ENCODE results near the gene USP16. TPM values are rescaled to one million over a fixed set of nuclear protein-coding genes. Genes with fewer than 3 reads are reported as not detected.

Gene USP16
- total RNA-seq, 2 experiments from 2014 or later, result 51.8 to 52.5 TPM

DNA sequence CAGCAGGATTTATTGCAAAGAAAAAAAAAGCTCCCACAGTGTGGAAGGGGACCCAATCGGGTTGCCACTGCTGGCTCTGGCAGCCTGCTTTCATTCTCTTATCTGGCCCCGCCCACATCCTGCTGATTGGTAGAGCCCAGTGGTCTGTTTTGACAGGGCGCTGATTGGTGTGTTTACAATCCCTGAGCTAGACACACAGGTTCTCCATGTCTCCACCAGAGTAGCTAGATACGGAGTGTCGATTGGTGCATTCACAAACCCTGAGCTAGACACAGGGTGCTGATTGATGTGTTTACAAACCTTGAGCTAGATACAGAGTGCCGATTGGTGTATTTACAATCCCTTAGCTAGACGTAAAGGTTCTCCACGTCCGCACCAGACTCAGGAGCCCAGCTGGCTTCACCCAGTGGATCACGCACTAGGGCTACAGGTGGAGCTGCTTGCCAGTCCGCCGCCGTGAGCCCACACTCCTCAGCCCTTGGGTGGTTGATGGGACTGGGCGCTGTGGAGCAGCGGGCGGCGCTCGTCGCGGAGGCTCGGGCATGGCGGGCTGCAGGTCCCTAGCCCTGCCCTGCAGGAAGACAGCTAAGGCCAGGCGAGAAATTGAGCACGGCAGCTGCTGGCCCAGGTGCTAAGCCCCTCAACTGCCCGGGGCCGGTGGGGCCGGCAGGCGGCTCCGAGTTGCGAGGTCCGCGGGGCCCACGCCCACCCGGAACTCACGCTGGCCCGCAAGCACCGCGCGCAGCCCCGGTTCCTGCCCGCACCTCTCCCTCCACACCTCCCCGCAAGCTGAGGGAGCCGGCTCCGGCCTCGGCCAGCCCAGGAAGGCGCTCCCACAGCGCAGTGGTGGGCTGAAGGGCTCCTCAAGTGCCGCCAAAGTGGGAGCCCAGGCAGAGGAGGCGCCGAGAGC is 52.5 kb downstream of the USP16 start:
- POLR2A ChIA-PET, result interaction anchor here (0.5 to 2.3 kb wide), 3 partner anchors 74 to 578 kb away, joined by 3 to 15 read pairs (median 4); partner anchors contain the start of gene BACH1
- CTCF ChIA-PET, result interaction anchor here (1.7 to 2.5 kb wide), 2 partner anchors 52 to 223 kb away, joined by 3 to 7 read pairs; partner anchors contain the start of gene USP16

- POLR2A ChIA-PET, result interaction anchor here (1.6 to 2.3 kb wide), 2 partner anchors 75 to 222 kb away, joined by 4 to 15 read pairs; partner anchors contain the start of gene BACH1
- CTCF ChIA-PET, result interaction anchor here (1.7 to 2.5 kb wide), 2 partner anchors 53 to 222 kb away, joined by 3 to 7 read pairs; partner anchors contain the start of gene USP16
Measured at GRCh38 chr21:29077651-29078090, 53.2 kb downstream of the USP16 start.

DNA sequence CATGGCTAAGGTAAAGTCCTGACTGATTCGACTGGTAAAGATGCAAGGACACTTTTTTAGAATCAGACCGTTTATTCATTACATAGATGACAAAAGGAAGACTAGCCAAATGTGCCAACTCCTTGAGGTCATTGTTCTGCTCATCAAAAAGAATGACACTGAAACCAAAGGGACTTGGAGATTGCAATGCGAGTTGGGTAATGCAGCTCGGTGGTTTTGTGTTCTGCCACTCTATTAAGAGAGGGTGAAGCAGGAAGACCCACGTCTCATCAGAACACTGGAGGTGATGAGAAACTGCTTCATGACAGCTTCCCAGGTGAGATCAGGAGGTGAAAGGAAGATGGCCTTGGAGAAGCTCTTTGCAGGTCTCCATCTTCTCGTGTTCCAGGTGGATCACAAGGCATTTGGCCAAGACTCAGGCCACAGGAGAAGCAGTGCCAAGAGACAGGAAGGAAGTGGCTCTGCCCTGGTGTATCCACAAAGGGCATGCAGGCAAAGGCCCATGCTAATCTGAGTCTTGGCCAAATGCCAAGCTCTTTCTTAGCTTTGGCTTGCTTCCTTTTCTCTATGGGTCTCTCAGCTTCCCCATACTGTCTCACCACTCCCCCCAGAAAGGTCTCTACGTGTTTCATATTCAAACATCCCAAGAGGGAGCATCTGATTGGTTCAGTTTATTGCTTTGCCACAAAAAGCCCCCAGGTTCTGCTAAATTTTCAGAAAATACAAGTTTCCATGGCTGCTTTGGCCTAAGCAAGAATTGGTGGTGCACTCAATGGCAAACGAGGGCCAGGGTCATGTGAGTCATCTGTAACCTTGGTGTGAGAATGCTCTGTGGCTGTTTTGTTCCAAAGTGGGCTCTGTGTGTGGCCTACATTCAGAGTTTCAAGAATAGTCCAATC is 54.6 kb downstream of the USP16 start:
- ChIA-PET POLR2A (no interaction called here), CTCF (interaction anchor here (1.4 kb wide), 1 partner anchor 11 kb away, joined by 4 read pairs; no protein-coding TSS in a partner anchor)

DNA sequence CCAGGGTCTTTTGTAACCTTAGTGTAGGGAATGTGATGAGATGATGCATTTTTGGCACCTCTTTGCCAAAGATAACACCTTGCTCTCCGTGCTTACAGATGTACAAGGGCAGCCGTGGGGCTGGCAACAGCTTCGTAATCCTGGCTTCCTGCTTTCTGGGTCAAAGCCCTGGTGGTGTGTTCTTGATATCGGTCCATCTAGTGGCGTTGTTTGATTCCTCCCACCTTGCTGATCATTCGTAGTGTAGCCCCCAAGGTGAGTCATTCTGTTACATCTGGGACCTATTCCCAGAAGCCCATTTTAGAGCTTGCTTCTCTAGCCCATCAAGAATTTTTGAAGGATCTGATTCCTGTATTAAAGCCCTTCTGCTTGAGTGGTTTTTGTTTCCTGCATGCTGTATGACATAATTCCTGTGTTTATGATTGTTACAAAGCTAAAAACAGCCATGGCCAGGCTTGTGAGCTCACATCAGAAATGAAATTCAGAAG is 56.0 kb downstream of the USP16 start:
- ChIA-PET POLR2A (no interaction called here), CTCF (no interaction called here)

GRCh38 chr21:29082046-29082815 is 57.8 kb downstream of the USP16 start:
- CTCF ChIA-PET, result interaction anchor here (0.6 to 1.4 kb wide), 3 partner anchors 201 to 294 kb away, joined by 3 to 5 read pairs (median 3); no protein-coding TSS in a partner anchor
- POLR2A ChIA-PET, result interaction anchor here (0.6 to 1.1 kb wide), 2 partner anchors 8 to 217 kb away, joined by 3 read pairs; partner anchors contain the start of gene CCT8

DNA sequence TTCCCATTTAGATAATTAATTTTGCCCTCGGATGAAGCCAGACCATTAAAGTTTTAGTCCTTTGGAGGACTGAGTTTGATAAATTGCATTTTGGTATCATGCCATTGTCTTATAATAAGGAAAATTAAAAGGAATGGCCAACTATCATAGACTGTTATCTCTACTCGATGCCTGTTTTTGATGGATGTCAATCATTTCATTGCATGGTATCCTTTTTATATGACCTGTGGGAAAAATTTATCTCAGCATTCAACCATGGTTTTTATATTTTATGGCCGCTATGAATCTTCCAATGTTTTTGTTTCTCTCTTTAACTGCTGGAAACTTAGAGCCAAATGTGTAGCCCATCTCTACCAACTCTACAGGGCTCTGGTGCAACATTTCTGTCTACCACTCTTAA is 58.8 kb downstream of the USP16 start:
- POLR2A ChIA-PET, result interaction anchor here (1.1 kb wide), 1 partner anchor 10 kb away, joined by 3 read pairs; the partner anchor contains the start of gene CCT8
- CTCF ChIA-PET, result interaction anchor here (0.5 kb wide), 1 partner anchor 56 kb away, joined by 4 read pairs; no protein-coding TSS in a partner anchor

GRCh38 chr21:29084372-29084771 is 59.9 kb downstream of the USP16 start:
- ChIA-PET POLR2A (no interaction called here), CTCF (no interaction called here)

GRCh38 chr21:29085106-29085752 is 60.8 kb downstream of the USP16 start:
- CTCF ChIA-PET, result interaction anchor here (0.6 kb wide), 1 partner anchor 81 kb away, joined by 3 read pairs; no protein-coding TSS in a partner anchor
- POLR2A ChIA-PET, result no interaction called here

- ChIA-PET CTCF (interaction anchor here (1.3 to 1.7 kb wide), 2 partner anchors 12 to 282 kb away, joined by 4 to 6 read pairs; no protein-coding TSS in a partner anchor), POLR2A (interaction anchor here (0.7 kb wide), 1 partner anchor 39 kb away, joined by 3 read pairs; the partner anchor contains the start of gene MAP3K7CL)
Measured at GRCh38 chr21:29091033-29091432, 66.6 kb downstream of the USP16 start.

- POLR2A ChIA-PET, result no interaction called here
- CTCF ChIA-PET, result interaction anchor here (1.7 kb wide), 1 partner anchor 281 kb away, joined by 6 read pairs; no protein-coding TSS in a partner anchor
Measured at GRCh38 chr21:29092102-29092959, 67.9 kb downstream of the USP16 start.

DNA sequence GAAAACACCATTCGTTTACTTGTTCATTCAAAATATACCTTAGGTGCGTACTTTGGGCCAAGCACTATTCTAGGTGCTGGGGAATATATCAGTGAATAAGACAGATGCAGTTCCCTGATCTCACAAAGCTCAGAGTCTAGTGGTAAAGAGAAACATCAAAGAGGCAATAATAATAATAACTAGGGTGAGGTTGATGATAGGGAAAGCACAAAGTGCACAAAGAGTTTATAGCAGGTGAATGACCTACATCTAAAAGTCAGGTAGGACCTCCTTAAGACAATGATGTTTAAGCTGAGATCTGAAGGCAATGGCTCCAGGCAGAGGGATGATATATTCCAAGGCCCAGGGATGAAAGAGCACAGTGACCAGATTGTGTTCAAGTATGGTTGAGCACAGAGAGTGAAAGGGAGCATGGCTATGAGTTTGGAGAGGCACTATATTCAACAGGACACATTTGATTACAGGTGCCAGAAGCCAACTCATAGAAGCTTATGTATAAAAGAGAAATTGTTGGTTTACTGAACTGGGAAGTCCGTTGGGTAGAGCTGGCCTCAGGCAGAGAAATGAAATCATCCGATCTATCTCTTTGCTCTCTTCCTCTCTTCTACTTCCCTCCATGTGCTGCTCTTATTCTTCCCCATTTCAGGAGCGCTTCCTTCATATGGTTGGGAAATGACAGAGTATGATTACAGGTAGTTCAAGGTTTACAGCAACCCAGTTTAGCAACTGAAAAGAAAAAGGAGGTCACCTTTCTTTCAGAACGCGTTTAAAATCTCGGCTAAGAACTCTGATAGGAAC is 71.9 kb downstream of the USP16 start:
- ChIA-PET CTCF (no interaction called here), POLR2A (no interaction called here)

GRCh38 chr21:29098156-29098555 is 73.7 kb downstream of the USP16 start:
- POLR2A ChIA-PET, result interaction anchor here (0.6 kb wide), 2 partner anchors 26 to 136 kb away, joined by 4 to 9 read pairs; no protein-coding TSS in a partner anchor
- CTCF ChIA-PET, result interaction anchor here (1.1 kb wide), 1 partner anchor 278 kb away, joined by 3 read pairs; no protein-coding TSS in a partner anchor

- POLR2A ChIA-PET, result no interaction called here
Measured at GRCh38 chr21:29102791-29103257, 78.4 kb downstream of the USP16 start.

More at GRCh38 chr21:29102791-29103257, 78.4 kb downstream of the USP16 start:
- CTCF ChIA-PET, result no interaction called here
